Tibial nerve (tissue), 3 donors: ENCODE results near the gene KIAA1217.

Source experiments
- CTCF ChIP-seq, 5 experiments: fragments of 200-600 bp in 3 of 5; fragments of 450-650 bp in 2 of 5; sonication (generic) in 3 of 5; IDR thresholded peaks; one replicate each; pipeline ENCODE4 v1.5.1; 2016 to 2019; ENCODE audit warnings: antibody characterized with exemption in 5 of 5, mild to moderate bottlenecking in 3 of 5, moderate library complexity in 2 of 5
- POLR2A ChIP-seq, 2 donors: fragments of 450-650 bp; IDR thresholded peaks; one replicate each; pipeline ENCODE4 v1.6.1; 2017; ENCODE audit warnings: antibody characterized with exemption in 2 of 2, mild to moderate bottlenecking in 2 of 2, moderate library complexity in 2 of 2

GRCh38 chr10:24277771-24278170 is 68.8 kb downstream of the KIAA1217 start:
- TF ChIP-seq POLR2A (IDR thresholded peaks at IDR 0.05), result no peak
- no peak for TF ChIP-seq CTCF (IDR thresholded peaks at IDR 0.05)
